ENCODE data around the gene RNU7-1. TPM values are rescaled to one million over a fixed set of nuclear protein-coding genes. Genes with fewer than 3 reads are reported as not detected.

Gene RNU7-1
- total RNA-seq, 2 donors from 2014 or later, result not detected

GRCh38 chr12:6946920-6947374 lies 3.3 kb downstream of the RNU7-1 start:
- Mint-ChIP-seq H3K27ac (peak overlapping the region; percentile 98), H3K36me3 (ENCODE audit: low read depth) (peaks cover 5% of the 10 kb centered on the region), H3K4me1 (peaks cover 74% of the 10 kb centered on the region), H3K4me3 (peak overlapping the region; percentile 99), H3K27me3 (no peaks in the 10 kb centered on the region)
- DNase-seq (no peak), ATAC-seq (no peak)
- H3K9me3 ChIP-seq (ENCODE audit: control insufficient read depth, low read length, poor library complexity, severe bottlenecking), result no peaks in the 10 kb centered on the region

- no peak for DNase-seq
- no peaks in the 10 kb centered on the region for H3K9me3 ChIP-seq (ENCODE audit: control insufficient read depth, low read length, poor library complexity, severe bottlenecking)
- Mint-ChIP-seq H3K27me3 (no peaks in the 10 kb centered on the region), H3K4me1 (peaks cover 73% of the 10 kb centered on the region), H3K4me3 (peak overlapping the region; percentile 99), H3K36me3 (ENCODE audit: low read depth) (peaks cover 5% of the 10 kb centered on the region), H3K27ac (peak overlapping the region; percentile 98)
- ATAC-seq, result no peak
Observed at GRCh38 chr12:6947615-6948014, 4.0 kb downstream of the RNU7-1 start.

- H3K4me3 Mint-ChIP-seq, result peak overlapping the region; percentile 91
- DNase-seq (no peak), ATAC-seq (peak; percentile 2)
- H3K4me1 Mint-ChIP-seq, result peaks cover 79% of the 10 kb centered on the region
- peaks cover 5% of the 10 kb centered on the region for H3K36me3 Mint-ChIP-seq (ENCODE audit: low read depth)
- H3K27ac Mint-ChIP-seq, result peak overlapping the region; percentile 98
- H3K27me3 Mint-ChIP-seq, result no peaks in the 10 kb centered on the region
- no peaks in the 10 kb centered on the region for H3K9me3 ChIP-seq (ENCODE audit: control insufficient read depth, low read length, poor library complexity, severe bottlenecking)
Observed at GRCh38 chr12:6948873-6949594, 5.4 kb downstream of the RNU7-1 start.

GRCh38 chr12:6950401-6950801 lies 6.8 kb downstream of the RNU7-1 start:
- Mint-ChIP-seq H3K4me3 (peak overlapping the region; percentile 99), H3K4me1 (peaks cover 82% of the 10 kb centered on the region), H3K27ac (peak overlapping the region; percentile 98), H3K36me3 (ENCODE audit: low read depth) (peaks cover 7% of the 10 kb centered on the region), H3K27me3 (no peaks in the 10 kb centered on the region)
- H3K9me3 ChIP-seq (ENCODE audit: control insufficient read depth, low read length, poor library complexity, severe bottlenecking), result no peaks in the 10 kb centered on the region
- DNase-seq (no peak), ATAC-seq (no peak)

GRCh38 chr12:6950811-6951540 lies 7.4 kb downstream of the RNU7-1 start, which contains the start of gene PTPN6:
TSS of gene PTPN6 (plus strand) at chr12:6951356. CDS start at chr12:6951513, 157 bp downstream.
- ATAC-seq, result peak; percentile 28
- Mint-ChIP-seq H3K36me3 (ENCODE audit: low read depth) (peaks cover 7% of the 10 kb centered on the region), H3K4me3 (peak within 1 kb of the TSS; percentile 99), H3K4me1 (peaks cover 79% of the 10 kb centered on the region), H3K27ac (peak within 1 kb of the TSS; percentile 98), H3K27me3 (no peaks in the 10 kb centered on the region)
- no peak for DNase-seq
- no peaks in the 10 kb centered on the region for H3K9me3 ChIP-seq (ENCODE audit: control insufficient read depth, low read length, poor library complexity, severe bottlenecking)

GRCh38 chr12:6951551-6952120 lies 8.0 kb downstream of the RNU7-1 start:
- peak in 1 of 3 donors; percentile 33 for DNase-seq
- ATAC-seq, result peak; percentile 64
- Mint-ChIP-seq H3K36me3 (ENCODE audit: low read depth) (peaks cover 7% of the 10 kb centered on the region), H3K27ac (peak overlapping the region; percentile 98), H3K4me1 (peaks cover 77% of the 10 kb centered on the region), H3K4me3 (peak overlapping the region; percentile 99), H3K27me3 (no peaks in the 10 kb centered on the region)
- H3K9me3 ChIP-seq (ENCODE audit: control insufficient read depth, low read length, poor library complexity, severe bottlenecking), result no peaks in the 10 kb centered on the region

GRCh38 chr12:6952121-6952862 lies 8.7 kb downstream of the RNU7-1 start:
- no peak for DNase-seq
- peaks cover 9% of the 10 kb centered on the region for H3K36me3 Mint-ChIP-seq (ENCODE audit: low read depth)

GRCh38 chr12:6952863-6953441 lies 9.3 kb downstream of the RNU7-1 start:
- peaks cover 76% of the 10 kb centered on the region for H3K4me1 Mint-ChIP-seq
- peak overlapping the region; percentile 99 for H3K4me3 Mint-ChIP-seq
- H3K27me3 Mint-ChIP-seq, result no peaks in the 10 kb centered on the region
- peak overlapping the region; percentile 98 for H3K27ac Mint-ChIP-seq
- ATAC-seq, result no peak
- DNase-seq, result no peak
- H3K36me3 Mint-ChIP-seq (ENCODE audit: low read depth), result peaks cover 9% of the 10 kb centered on the region
- no peaks in the 10 kb centered on the region for H3K9me3 ChIP-seq (ENCODE audit: control insufficient read depth, low read length, poor library complexity, severe bottlenecking)

More at GRCh38 chr12:6952121-6952862, 8.7 kb downstream of the RNU7-1 start:
- no peaks in the 10 kb centered on the region for H3K9me3 ChIP-seq (ENCODE audit: control insufficient read depth, low read length, poor library complexity, severe bottlenecking)
- Mint-ChIP-seq H3K27me3 (no peaks in the 10 kb centered on the region), H3K4me1 (peaks cover 77% of the 10 kb centered on the region), H3K27ac (peak overlapping the region; percentile 98), H3K4me3 (peak overlapping the region; percentile 99)
- ATAC-seq, result peak; percentile 17

GRCh38 chr12:6953442-6954315 lies 10.1 kb downstream of the RNU7-1 start:
- Mint-ChIP-seq H3K27ac (peak overlapping the region; percentile 98), H3K36me3 (ENCODE audit: low read depth) (peaks cover 13% of the 10 kb centered on the region), H3K4me3 (peak overlapping the region; percentile 99), H3K4me1 (peaks cover 79% of the 10 kb centered on the region), H3K27me3 (no peaks in the 10 kb centered on the region)
- peak; percentile 46 for ATAC-seq
- peak in 2 of 3 donors; percentile 50 to 74 for DNase-seq
- no peaks in the 10 kb centered on the region for H3K9me3 ChIP-seq (ENCODE audit: control insufficient read depth, low read length, poor library complexity, severe bottlenecking)

GRCh38 chr12:6954316-6955107 lies 10.9 kb downstream of the RNU7-1 start:
- no peak for DNase-seq
- no peaks in the 10 kb centered on the region for H3K9me3 ChIP-seq (ENCODE audit: control insufficient read depth, low read length, poor library complexity, severe bottlenecking)
- peaks cover 79% of the 10 kb centered on the region for H3K4me1 Mint-ChIP-seq
- no peaks in the 10 kb centered on the region for H3K27me3 Mint-ChIP-seq
- no peak for ATAC-seq
- peaks cover 13% of the 10 kb centered on the region for H3K36me3 Mint-ChIP-seq (ENCODE audit: low read depth)
- H3K27ac Mint-ChIP-seq, result peak overlapping the region; percentile 98
- H3K4me3 Mint-ChIP-seq, result peak overlapping the region; percentile 99
